Measurements from ENCODE around the gene MAEA. TPM values are rescaled to one million over a fixed set of nuclear protein-coding genes. Genes with fewer than 3 reads are reported as not detected.

The MAEA gene
- total and polyA plus RNA-seq, 9 of the 15 experiments (the other 6 are each of a cell fraction or from before 2014, with no cell fraction given), result 2.1 to 86.5 (median 45.0) TPM

DNA sequence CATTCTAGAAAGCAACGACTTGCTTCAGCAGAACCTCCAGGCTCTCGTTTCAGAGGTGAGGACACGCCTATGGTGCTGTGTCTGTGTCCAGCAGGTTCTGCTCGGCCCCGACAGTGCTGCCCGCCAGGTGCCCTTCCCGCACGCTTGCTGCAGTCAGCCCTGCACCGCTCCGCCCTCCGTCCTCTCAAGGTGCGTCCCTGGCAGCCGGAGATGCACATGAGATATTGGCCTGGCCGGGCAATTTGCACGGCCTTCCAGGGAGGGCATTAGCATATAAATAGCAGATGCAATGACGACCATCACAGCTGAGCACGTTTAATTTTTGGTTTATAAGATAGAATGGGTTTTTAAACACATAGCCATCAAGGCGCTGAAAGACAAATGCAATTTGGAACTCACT lies 71.7 kb downstream of the MAEA start (continued):
- TF ChIP-seq, protein P1, sequence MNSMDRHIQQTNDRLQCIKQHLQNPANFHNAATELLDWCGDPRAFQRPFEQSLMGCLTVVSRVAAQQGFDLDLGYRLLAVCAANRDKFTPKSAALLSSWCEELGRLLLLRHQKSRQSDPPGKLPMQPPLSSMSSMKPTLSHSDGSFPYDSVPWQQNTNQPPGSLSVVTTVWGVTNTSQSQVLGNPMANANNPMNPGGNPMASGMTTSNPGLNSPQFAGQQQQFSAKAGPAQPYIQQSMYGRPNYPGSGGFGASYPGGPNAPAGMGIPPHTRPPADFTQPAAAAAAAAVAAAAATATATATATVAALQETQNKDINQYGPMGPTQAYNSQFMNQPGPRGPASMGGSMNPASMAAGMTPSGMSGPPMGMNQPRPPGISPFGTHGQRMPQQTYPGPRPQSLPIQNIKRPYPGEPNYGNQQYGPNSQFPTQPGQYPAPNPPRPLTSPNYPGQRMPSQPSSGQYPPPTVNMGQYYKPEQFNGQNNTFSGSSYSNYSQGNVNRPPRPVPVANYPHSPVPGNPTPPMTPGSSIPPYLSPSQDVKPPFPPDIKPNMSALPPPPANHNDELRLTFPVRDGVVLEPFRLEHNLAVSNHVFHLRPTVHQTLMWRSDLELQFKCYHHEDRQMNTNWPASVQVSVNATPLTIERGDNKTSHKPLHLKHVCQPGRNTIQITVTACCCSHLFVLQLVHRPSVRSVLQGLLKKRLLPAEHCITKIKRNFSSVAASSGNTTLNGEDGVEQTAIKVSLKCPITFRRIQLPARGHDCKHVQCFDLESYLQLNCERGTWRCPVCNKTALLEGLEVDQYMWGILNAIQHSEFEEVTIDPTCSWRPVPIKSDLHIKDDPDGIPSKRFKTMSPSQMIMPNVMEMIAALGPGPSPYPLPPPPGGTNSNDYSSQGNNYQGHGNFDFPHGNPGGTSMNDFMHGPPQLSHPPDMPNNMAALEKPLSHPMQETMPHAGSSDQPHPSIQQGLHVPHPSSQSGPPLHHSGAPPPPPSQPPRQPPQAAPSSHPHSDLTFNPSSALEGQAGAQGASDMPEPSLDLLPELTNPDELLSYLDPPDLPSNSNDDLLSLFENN (IDR thresholded peaks at IDR 0.05; ENCODE audit: low read depth in 2 of 2, low read length in 2 of 2), result no peak
- TF ChIP-seq, protein P2, sequence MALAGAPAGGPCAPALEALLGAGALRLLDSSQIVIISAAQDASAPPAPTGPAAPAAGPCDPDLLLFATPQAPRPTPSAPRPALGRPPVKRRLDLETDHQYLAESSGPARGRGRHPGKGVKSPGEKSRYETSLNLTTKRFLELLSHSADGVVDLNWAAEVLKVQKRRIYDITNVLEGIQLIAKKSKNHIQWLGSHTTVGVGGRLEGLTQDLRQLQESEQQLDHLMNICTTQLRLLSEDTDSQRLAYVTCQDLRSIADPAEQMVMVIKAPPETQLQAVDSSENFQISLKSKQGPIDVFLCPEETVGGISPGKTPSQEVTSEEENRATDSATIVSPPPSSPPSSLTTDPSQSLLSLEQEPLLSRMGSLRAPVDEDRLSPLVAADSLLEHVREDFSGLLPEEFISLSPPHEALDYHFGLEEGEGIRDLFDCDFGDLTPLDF (CRISPR knock-in tag; IDR thresholded peaks at IDR 0.05), result no peak
- TF ChIP-seq MAFF (IDR thresholded peaks at IDR 0.05; ENCODE audit: low read length), result no peak

DNA sequence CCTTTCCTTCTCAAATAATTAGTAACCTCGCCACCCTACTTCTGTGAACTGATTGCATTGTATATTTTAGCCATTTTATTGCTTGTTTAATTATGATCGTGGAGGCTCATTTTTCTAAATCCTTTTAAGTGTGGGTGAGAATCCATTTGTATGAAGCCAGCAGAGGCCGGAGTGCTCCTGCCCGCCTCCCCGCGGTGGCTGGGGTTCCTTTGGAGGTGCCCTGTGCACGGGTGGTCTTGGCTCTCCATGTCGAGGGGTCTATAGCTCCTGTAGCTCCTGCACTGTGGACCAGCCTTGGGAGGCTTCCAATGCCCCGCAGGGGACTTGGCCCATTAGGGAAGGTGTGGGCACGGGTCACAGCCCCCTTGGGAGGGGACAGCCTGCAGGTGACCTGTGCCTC lies 72.4 kb downstream of the MAEA start:
- H2AFZ ChIP-seq (ENCODE audit: low read depth, low read length), result no peak overlapping the region
- H4K20me1 ChIP-seq (replicated peaks; ENCODE audit: control insufficient read depth, insufficient read depth, low read length), result no peaks in the 10 kb centered on the region
- peaks cover 5% of the 10 kb centered on the region for H3K9me1 ChIP-seq (ENCODE audit: control insufficient read depth, insufficient read depth, low read length)
- ATAC-seq, result no peak
- no peak overlapping the region for H3K4me3 ChIP-seq
- H3K4me2 ChIP-seq (ENCODE audit: insufficient read depth, low read length), result no peak overlapping the region
- BruUV-seq (replicated peaks), result no TSS peak
- H3K27me3 ChIP-seq (ENCODE audit: control insufficient read depth in 2 of 2, insufficient read depth in 2 of 2, low read length in 2 of 2), result no peaks in the 10 kb centered on the region
- CTCF ChIA-PET (ENCODE audit: low intra/inter-chr PET ratio), result no interaction called here
- peaks cover 4% of the 10 kb centered on the region; the same call in 2 of the 3 replicates for H3K36me3 ChIP-seq (ENCODE audit: control insufficient read depth, insufficient read depth, low read length)
- no peak for DNase-seq (ENCODE audit: extremely low read depth in 1 of 4, low spot score in 3 of 4)
- FAIRE-seq, result no peak
- intact Hi-C loops (cut with micrococcal nuclease), result no loop called here
- H3K4me1 ChIP-seq (replicated peaks in 1 of 2; ENCODE audit: control insufficient read depth in 2 of 2, insufficient read depth in 2 of 2, low read length in 2 of 2), result peaks cover 0 to 37% of the 10 kb centered on the region in 2 experiments; a peak in 2 of 5 replicates
- H3K27ac ChIP-seq (ENCODE audit: extremely low read depth, low read depth, low read length), result no peak overlapping the region
- H3K9ac ChIP-seq (ENCODE audit: insufficient read depth in 1 of 2, low read depth in 2 of 2, low read length in 2 of 2), result peak overlapping the region in 1 of 2 experiments; percentile 20; a peak in 1 of 4 replicates
- no peaks in the 10 kb centered on the region for H3K9me3 ChIP-seq (replicated peaks; ENCODE audit: control insufficient read depth, insufficient read depth, low read depth, low read length)
- POLR2A ChIA-PET, result interaction anchor here (0.9 kb wide), 1 partner anchor 12 kb away, joined by 3 read pairs; no protein-coding TSS in a partner anchor
- in situ Hi-C loops (cut with MboI), result no loop called here
- 83% methylated on average over 9 of the region's 10 CpGs for WGBS (ENCODE audit: insufficient coverage, low coverage, missing lambda C conversion rate)
- H3K79me2 ChIP-seq (ENCODE audit: control insufficient read depth, insufficient read depth, low read length), result no peaks in the 10 kb centered on the region
- TF ChIP-seq MCM3 (IDR thresholded peaks at IDR 0.05), result no peak
- no peak for TF ChIP-seq CREB1 (IDR thresholded peaks at IDR 0.05)
- no peak for TF ChIP-seq CREB1 (CRISPR knock-in tag; IDR thresholded peaks at IDR 0.05)
- no peak for TF ChIP-seq SRSF9 (IDR thresholded peaks at IDR 0.05; ENCODE audit: borderline replicate concordance, low read depth, low read length)
- TF ChIP-seq NR2F6 (CRISPR knock-in tag; IDR thresholded peaks at IDR 0.05), result no peak
- no peak for TF ChIP-seq BDP1 (IDR thresholded peaks at IDR 0.05; ENCODE audit: insufficient read depth, insufficient read length)
- TF ChIP-seq ZNF316 (IDR thresholded peaks at IDR 0.05), result no peak
- TF ChIP-seq ARID2 (IDR thresholded peaks at IDR 0.05), result no peak
- TF ChIP-seq, protein P3, sequence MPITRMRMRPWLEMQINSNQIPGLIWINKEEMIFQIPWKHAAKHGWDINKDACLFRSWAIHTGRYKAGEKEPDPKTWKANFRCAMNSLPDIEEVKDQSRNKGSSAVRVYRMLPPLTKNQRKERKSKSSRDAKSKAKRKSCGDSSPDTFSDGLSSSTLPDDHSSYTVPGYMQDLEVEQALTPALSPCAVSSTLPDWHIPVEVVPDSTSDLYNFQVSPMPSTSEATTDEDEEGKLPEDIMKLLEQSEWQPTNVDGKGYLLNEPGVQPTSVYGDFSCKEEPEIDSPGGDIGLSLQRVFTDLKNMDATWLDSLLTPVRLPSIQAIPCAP (CRISPR knock-in tag; IDR thresholded peaks at IDR 0.05; ENCODE audit: borderline replicate concordance), result no peak
- no peak for TF ChIP-seq KDM5B (IDR thresholded peaks at IDR 0.05; ENCODE audit: insufficient replicate concordance, low read depth, low read length)
- no peak for TF ChIP-seq ZNF133 (CRISPR knock-in tag; IDR thresholded peaks at IDR 0.05)
- TF ChIP-seq, protein P4, sequence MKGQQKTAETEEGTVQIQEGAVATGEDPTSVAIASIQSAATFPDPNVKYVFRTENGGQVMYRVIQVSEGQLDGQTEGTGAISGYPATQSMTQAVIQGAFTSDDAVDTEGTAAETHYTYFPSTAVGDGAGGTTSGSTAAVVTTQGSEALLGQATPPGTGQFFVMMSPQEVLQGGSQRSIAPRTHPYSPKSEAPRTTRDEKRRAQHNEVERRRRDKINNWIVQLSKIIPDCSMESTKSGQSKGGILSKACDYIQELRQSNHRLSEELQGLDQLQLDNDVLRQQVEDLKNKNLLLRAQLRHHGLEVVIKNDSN (CRISPR knock-in tag; IDR thresholded peaks at IDR 0.05), result no peak
- no peak for TF ChIP-seq NBN (IDR thresholded peaks at IDR 0.05; ENCODE audit: low read depth)
